Activated T-helper 1 cell treated with anti-CD3 and anti-CD28 coated beads, Interleukin-12 subunit alpha, Interleukin-12 subunit beta, Interleukin-2, Interleukin-4 antibody, amounts not matched to agents 30 ng/mL and 10 ng/mL and 1 ng/mL, durations not matched to agents 14 hours and 24 hours and 36 hours (primary cell): ENCODE measurements around the gene SYNGR3. TPM values are rescaled to one million over a fixed set of nuclear protein-coding genes. Genes with fewer than 3 reads are reported as not detected.

Experiments used
- DNase-seq: peaks from one replicate; pipeline ENCODE4 v3.0.0; 2021; ENCODE audit warnings: low spot score
- H3K27ac Mint-ChIP-seq: one replicate; pipeline ENCODE4 v1.8.0; 2021; ENCODE audit warnings: mild to moderate bottlenecking, mixed read lengths
- H3K27me3 Mint-ChIP-seq: one replicate; pipeline ENCODE4 v1.8.0; 2022; ENCODE audit warnings: mild to moderate bottlenecking, moderate library complexity, mixed read lengths; ENCODE audit not compliant: insufficient read depth
- H3K36me3 Mint-ChIP-seq: one replicate; pipeline ENCODE4 v1.8.0; 2021; ENCODE audit warnings: low read depth, mixed read lengths
- H3K4me1 Mint-ChIP-seq: one replicate; pipeline ENCODE4 v1.8.0; 2021; ENCODE audit warnings: low read depth, mixed read lengths
- H3K4me3 Mint-ChIP-seq: one replicate; pipeline ENCODE4 v1.8.0; 2021; ENCODE audit warnings: mild to moderate bottlenecking, moderate library complexity, mixed read lengths
- H3K9me3 Mint-ChIP-seq: one replicate; pipeline ENCODE4 v1.8.0; 2021; ENCODE audit warnings: mixed read lengths
- intact Hi-C: fragments of 100-400 bp; cut with micrococcal nuclease; formaldehyde crosslinking; loops from one replicate; pipeline ENCODE4 v1.15.1; 2024
- total RNA-seq: library from RNA; stranded (reverse); gene quantifications from 2 replicates; pipeline ENCODE4 v1.2.3, GENCODE V29; 2022

SYNGR3 gene
- total RNA-seq, 1 donor from 2014 or later, result 26.3 TPM

GRCh38 chr16:1983544-1984346, 6.0 kb upstream of the SYNGR3 start, which contains the start of gene GFER:
Gene GFER, plus strand, starts transcription at chr16:1984193. Its CDS starts 26 bp downstream, at chr16:1984219.
- H3K36me3 Mint-ChIP-seq, result peaks cover 14% of the 10 kb centered on the region
- peak within 1 kb of the TSS; percentile 29 for H3K27ac Mint-ChIP-seq
- no peaks in the 10 kb centered on the region for H3K9me3 Mint-ChIP-seq
- peak within 1 kb of the TSS; percentile 84 for H3K4me3 Mint-ChIP-seq
- H3K4me1 Mint-ChIP-seq, result peaks cover 4% of the 10 kb centered on the region
- DNase-seq, result peak; percentile 80
- intact Hi-C loops, result loop anchor here (1.0 to 5.0 kb wide), 4 partner anchors 9 to 39 kb away; partner anchors contain the start of genes NDUFB10 and TBL3
- peaks cover 32% of the 10 kb centered on the region for H3K27me3 Mint-ChIP-seq

GRCh38 chr16:1984347-1985225, 5.2 kb upstream of the SYNGR3 start:
- H3K4me1 Mint-ChIP-seq, result peaks cover 8% of the 10 kb centered on the region
- H3K27me3 Mint-ChIP-seq, result peaks cover 39% of the 10 kb centered on the region
- peak overlapping the region; percentile 29 for H3K27ac Mint-ChIP-seq
- DNase-seq, result no peak
- peaks cover 14% of the 10 kb centered on the region for H3K36me3 Mint-ChIP-seq
- H3K4me3 Mint-ChIP-seq, result peak overlapping the region; percentile 84
- H3K9me3 Mint-ChIP-seq, result no peaks in the 10 kb centered on the region
- intact Hi-C loops, result loop anchor here (1.0 to 5.0 kb wide), 4 partner anchors 8 to 38 kb away; partner anchors contain the start of genes NDUFB10 and TBL3

GRCh38 chr16:1985466-1986150, 4.2 kb upstream of the SYNGR3 start:
- H3K27me3 Mint-ChIP-seq, result peaks cover 32% of the 10 kb centered on the region
- no peak for DNase-seq
- H3K9me3 Mint-ChIP-seq, result no peaks in the 10 kb centered on the region
- H3K36me3 Mint-ChIP-seq, result peaks cover 14% of the 10 kb centered on the region
- peaks cover 8% of the 10 kb centered on the region for H3K4me1 Mint-ChIP-seq
- H3K27ac Mint-ChIP-seq, result no peak overlapping the region
- peak overlapping the region; percentile 84 for H3K4me3 Mint-ChIP-seq
- intact Hi-C loops, result no loop called here

- peaks cover 17% of the 10 kb centered on the region for H3K4me1 Mint-ChIP-seq
- peaks cover 14% of the 10 kb centered on the region for H3K36me3 Mint-ChIP-seq
- H3K4me3 Mint-ChIP-seq, result no peak overlapping the region
- H3K27ac Mint-ChIP-seq, result no peak overlapping the region
- no peaks in the 10 kb centered on the region for H3K9me3 Mint-ChIP-seq
- peaks cover 21% of the 10 kb centered on the region for H3K27me3 Mint-ChIP-seq
- intact Hi-C loops, result no loop called here
- no peak for DNase-seq
Observed at GRCh38 chr16:1987198-1987597, 2.6 kb upstream of the SYNGR3 start.

- intact Hi-C loops, result no loop called here
- Mint-ChIP-seq H3K4me1 (peaks cover 26% of the 10 kb centered on the region), H3K27ac (no peak overlapping the region), H3K4me3 (no peak overlapping the region), H3K9me3 (no peaks in the 10 kb centered on the region), H3K27me3 (peaks cover 11% of the 10 kb centered on the region), H3K36me3 (peaks cover 14% of the 10 kb centered on the region)
- no peak for DNase-seq
Observed at GRCh38 chr16:1990101-1990350, 256 bp downstream of the SYNGR3 start.

- Mint-ChIP-seq H3K4me3 (peak overlapping the region; percentile 82), H3K4me1 (peaks cover 26% of the 10 kb centered on the region), H3K36me3 (peaks cover 14% of the 10 kb centered on the region), H3K27me3 (peaks cover 11% of the 10 kb centered on the region), H3K27ac (peak overlapping the region; percentile 84), H3K9me3 (no peaks in the 10 kb centered on the region)
- intact Hi-C loops, result no loop called here
- DNase-seq, result peak; percentile 58
Observed at GRCh38 chr16:1990351-1991134, 773 bp downstream of the SYNGR3 start.

GRCh38 chr16:1991135-1991551, 1.4 kb downstream of the SYNGR3 start:
- peak overlapping the region; percentile 82 for H3K4me3 Mint-ChIP-seq
- peak overlapping the region; percentile 84 for H3K27ac Mint-ChIP-seq
- H3K9me3 Mint-ChIP-seq, result no peaks in the 10 kb centered on the region
- intact Hi-C loops, result no loop called here
- DNase-seq, result no peak
- H3K27me3 Mint-ChIP-seq, result peaks cover 11% of the 10 kb centered on the region
- peaks cover 26% of the 10 kb centered on the region for H3K4me1 Mint-ChIP-seq
- peaks cover 15% of the 10 kb centered on the region for H3K36me3 Mint-ChIP-seq

- intact Hi-C loops, result no loop called here
- DNase-seq, result no peak
- H3K36me3 Mint-ChIP-seq, result peaks cover 14% of the 10 kb centered on the region
- no peaks in the 10 kb centered on the region for H3K9me3 Mint-ChIP-seq
- peaks cover 26% of the 10 kb centered on the region for H3K4me1 Mint-ChIP-seq
- H3K27ac Mint-ChIP-seq, result peak overlapping the region; percentile 84
- H3K4me3 Mint-ChIP-seq, result peak overlapping the region; percentile 82
- H3K27me3 Mint-ChIP-seq, result peaks cover 11% of the 10 kb centered on the region
Observed at GRCh38 chr16:1991588-1991947, 1.8 kb downstream of the SYNGR3 start.

- peaks cover 26% of the 10 kb centered on the region for H3K4me1 Mint-ChIP-seq
- H3K9me3 Mint-ChIP-seq, result no peaks in the 10 kb centered on the region
- H3K36me3 Mint-ChIP-seq, result peaks cover 10% of the 10 kb centered on the region
- intact Hi-C loops, result loop anchor here (1.0 to 2.0 kb wide), 9 partner anchors 8 to 977 kb away; partner anchors contain the start of genes GFER, MSRB1, NDUFB10 and NTHL1
- H3K27me3 Mint-ChIP-seq, result peaks cover 11% of the 10 kb centered on the region
- peak; percentile 91 for DNase-seq
- no peak overlapping the region for H3K27ac Mint-ChIP-seq
- H3K4me3 Mint-ChIP-seq, result peak overlapping the region; percentile 82
Observed at GRCh38 chr16:1991948-1992703, 2.4 kb downstream of the SYNGR3 start.

- Mint-ChIP-seq H3K4me1 (peaks cover 26% of the 10 kb centered on the region), H3K27ac (no peak overlapping the region), H3K9me3 (no peaks in the 10 kb centered on the region), H3K27me3 (peaks cover 11% of the 10 kb centered on the region), H3K4me3 (no peak overlapping the region), H3K36me3 (peaks cover 12% of the 10 kb centered on the region)
- DNase-seq, result no peak
- intact Hi-C loops, result loop anchor here (1.0 to 2.0 kb wide), 9 partner anchors 9 to 976 kb away; partner anchors contain the start of genes GFER, MSRB1, NDUFB10 and NTHL1
Observed at GRCh38 chr16:1992704-1993317, 3.0 kb downstream of the SYNGR3 start.

GRCh38 chr16:1993731-1994131, 4.0 kb downstream of the SYNGR3 start:
- Mint-ChIP-seq H3K27me3 (peaks cover 8% of the 10 kb centered on the region), H3K4me3 (no peak overlapping the region), H3K36me3 (peaks cover 15% of the 10 kb centered on the region), H3K9me3 (no peaks in the 10 kb centered on the region), H3K4me1 (peaks cover 23% of the 10 kb centered on the region), H3K27ac (peak overlapping the region; percentile 4)
- intact Hi-C loops, result loop anchor here (2.0 kb wide), 1 partner anchor 975 kb away; the partner anchor contains the start of gene PAQR4
- no peak for DNase-seq
